Kasumi-1 (cell line): ENCODE measurements around the gene MADD.
A peak's percentile ranks its signal among the peaks of the same experiment; 100 is the strongest.

ENCODE experiments used
- DNase-seq, 2 experiments: peaks; one replicate each; lab custom pipeline; 2025; lab: John Stamatoyannopoulos, UW

The MADD gene

GRCh38 chr11:47251751-47252150 is 18.2 kb upstream of the MADD start:
- DNase-seq = no peak

GRCh38 chr11:47253660-47254059 is 16.3 kb upstream of the MADD start:
- no peak for DNase-seq

- peak; percentile 68 to 79 for DNase-seq
Observed at GRCh38 chr11:47254386-47254785, 15.5 kb upstream of the MADD start.

- DNase-seq = no peak
Observed at GRCh38 chr11:47256374-47256773, 13.6 kb upstream of the MADD start.

- no peak for DNase-seq
Observed at GRCh38 chr11:47257177-47257516, 12.8 kb upstream of the MADD start.

GRCh38 chr11:47257517-47258316 is 12.2 kb upstream of the MADD start, which contains the start of gene NR1H3:
NR1H3 (plus strand) TSS chr11:47257996; CDS start chr11:47259217, 1,221 bp downstream.
- peak in 1 of 2 experiments; percentile 51 for DNase-seq

GRCh38 chr11:47258317-47258902 is 11.5 kb upstream of the MADD start:
- DNase-seq = no peak

GRCh38 chr11:47259232-47259977 is 10.5 kb upstream of the MADD start:
- peak; percentile 72 to 77 for DNase-seq

- no peak for DNase-seq
Observed at GRCh38 chr11:47260366-47260765, 9.6 kb upstream of the MADD start.

- no peak for DNase-seq
Observed at GRCh38 chr11:47261291-47261800, 8.6 kb upstream of the MADD start.

- no peak for DNase-seq
Observed at GRCh38 chr11:47264119-47264518, 5.8 kb upstream of the MADD start.

- DNase-seq = no peak
Observed at GRCh38 chr11:47264521-47264920, 5.4 kb upstream of the MADD start.

GRCh38 chr11:47267876-47268275 is 2.1 kb upstream of the MADD start:
- DNase-seq = no peak

GRCh38 chr11:47268448-47269001 is 1.4 kb upstream of the MADD start:
- DNase-seq = peak in 1 of 2 experiments; percentile 70

GRCh38 chr11:47269002-47269828 is 718 bp upstream of the MADD start:
- DNase-seq = peak; percentile 95 to 97

- peak; percentile 49 to 51 for DNase-seq
Observed at GRCh38 chr11:47270331-47271271, 668 bp downstream of the MADD start.

- DNase-seq = peak in 1 of 2 experiments; percentile 7
Observed at GRCh38 chr11:47271328-47271727, 1.4 kb downstream of the MADD start.

GRCh38 chr11:47271961-47272661 is 2.2 kb downstream of the MADD start:
- DNase-seq = no peak

- peak; percentile 46 to 70 for DNase-seq
Observed at GRCh38 chr11:47272706-47273105, 2.8 kb downstream of the MADD start.
